Activated T-cell treated with anti-CD3 and anti-CD28 coated beads for 1 hour (primary cell): ENCODE data around the gene COX5A.
A peak's percentile ranks its signal among the peaks of the same experiment; 100 is the strongest.
"Not testable (repeated sequence)": the region's sequence is repeated elsewhere in the genome, so short reads cannot be mapped to it uniquely, and the experiment has no call there.

Experiments
- DNase-seq: peaks from one replicate; pipeline ENCODE4 v3.0.0-alpha.2; 2020; ENCODE audit warnings: low read depth

COX5A gene

GRCh38 chr15:74901612-74902063 is 36.2 kb downstream of the COX5A start:
- peak; percentile 37 for DNase-seq

GRCh38 chr15:74897300-74897701 is 40.6 kb downstream of the COX5A start:
- DNase-seq = no peak

- DNase-seq = no peak
Measured at GRCh38 chr15:74896316-74896715, 41.6 kb downstream of the COX5A start.

- no peak for DNase-seq
Measured at GRCh38 chr15:74895830-74896229, 42.0 kb downstream of the COX5A start.

GRCh38 chr15:74894383-74894782 is 43.5 kb downstream of the COX5A start:
- not testable (repeated sequence) for DNase-seq

GRCh38 chr15:74893627-74894026 is 44.2 kb downstream of the COX5A start:
- no peak for DNase-seq

- no peak for DNase-seq
Measured at GRCh38 chr15:74892931-74893330, 44.9 kb downstream of the COX5A start.

GRCh38 chr15:74892313-74892712 is 45.6 kb downstream of the COX5A start:
- no peak for DNase-seq

GRCh38 chr15:74891469-74891868 is 46.4 kb downstream of the COX5A start:
- DNase-seq = no peak

- no peak for DNase-seq
Measured at GRCh38 chr15:74890665-74890960, 47.3 kb downstream of the COX5A start.

GRCh38 chr15:74889883-74890664 is 47.8 kb downstream of the COX5A start, which contains the start of gene MPI:
Gene MPI (plus strand): TSS chr15:74890042. CDS start chr15:74890074, 32 bp downstream.
- DNase-seq = peak; percentile 73

- no peak for DNase-seq
Measured at GRCh38 chr15:74889390-74889882, 48.4 kb downstream of the COX5A start.

GRCh38 chr15:74888716-74889115 is 49.2 kb downstream of the COX5A start:
- no peak for DNase-seq

GRCh38 chr15:74887537-74888193 is 50.2 kb downstream of the COX5A start:
- DNase-seq = not testable (repeated sequence)

GRCh38 chr15:74885461-74885860 is 52.4 kb downstream of the COX5A start:
- DNase-seq = no peak

GRCh38 chr15:74884428-74885223 is 53.2 kb downstream of the COX5A start:
- no peak for DNase-seq

- no peak for DNase-seq
Measured at GRCh38 chr15:74882528-74882927, 55.3 kb downstream of the COX5A start.

- DNase-seq = no peak
Measured at GRCh38 chr15:74878273-74878672, 59.6 kb downstream of the COX5A start.

- DNase-seq = no peak
Measured at GRCh38 chr15:74873756-74874424, 64.0 kb downstream of the COX5A start.

GRCh38 chr15:74873036-74873755 is 64.7 kb downstream of the COX5A start, which contains the start of gene SCAMP2:
Gene SCAMP2 (minus strand): TSS chr15:74873365. CDS start chr15:74873255, 110 bp downstream.
- DNase-seq = peak; percentile 82

- no peak for DNase-seq
Measured at GRCh38 chr15:74872702-74873035, 65.2 kb downstream of the COX5A start.
